Left ventricle myocardium superior (tissue), 1 donor: ENCODE results near the gene PEAK1. TPM values are rescaled to one million over a fixed set of nuclear protein-coding genes. Genes with fewer than 3 reads are reported as not detected.
A peak's percentile ranks its signal among the peaks of the same experiment; 100 is the strongest.

Experiments used
- ATAC-seq: fragments of 200-7000 bp; cut with Tn5 transposase; one replicate; pipeline ENCODE4 v1.9.1; 2020; ENCODE audit warnings: mild to moderate bottlenecking, moderate library complexity
- DNase-seq: peaks from one replicate; pipeline ENCODE4 v3.0.0-alpha.2; 2020
- intact Hi-C: fragments of 100-400 bp; cut with micrococcal nuclease; formaldehyde crosslinking; loops from one replicate; pipeline ENCODE4 v1.11.0; 2022
- total RNA-seq: library from RNA; stranded (reverse); fragmentation: NEBNext Ultra II Directional; extraction: Animal tissue kit (Norgen Biotek cat#: 25700); gene quantifications from one replicate; pipeline ENCODE4 v1.2.1, GENCODE V29; 2021
- donor health status: DM: no; HTN: yes; CAD: no; lungs with severe emphysema.

The PEAK1 gene
- total RNA-seq, 1 donor from 2014 or later: 67.4 TPM

GRCh38 chr15:77342807-77343206 is 77.1 kb downstream of the PEAK1 start:
- DNase-seq (no peak), ATAC-seq (no peak)
- intact Hi-C loops: no loop called here

GRCh38 chr15:77340245-77340644 is 79.7 kb downstream of the PEAK1 start:
- intact Hi-C loops: no loop called here
- ATAC-seq (no peak), DNase-seq (no peak)

- intact Hi-C loops: no loop called here
- DNase-seq (no peak), ATAC-seq (no peak)
These were observed 83.9 kb downstream of the PEAK1 start for GRCh38 chr15:77336006-77336405.

- DNase-seq: peak; percentile 38
- ATAC-seq: peak; percentile 75
- intact Hi-C loops: no loop called here
These were observed 84.6 kb downstream of the PEAK1 start for GRCh38 chr15:77335298-77335697.

- ATAC-seq: no peak
- intact Hi-C loops: no loop called here
- DNase-seq: no peak
These were observed 86.7 kb downstream of the PEAK1 start for GRCh38 chr15:77333166-77333565.

GRCh38 chr15:77329202-77329601 is 90.7 kb downstream of the PEAK1 start:
- DNase-seq (no peak), ATAC-seq (no peak)
- intact Hi-C loops: no loop called here

- DNase-seq (no peak), ATAC-seq (no peak)
- intact Hi-C loops: no loop called here
These were observed 91.9 kb downstream of the PEAK1 start for GRCh38 chr15:77327844-77328529.

- intact Hi-C loops: no loop called here
- DNase-seq (no peak), ATAC-seq (no peak)
These were observed 92.7 kb downstream of the PEAK1 start for GRCh38 chr15:77327168-77327567.

- no peak for ATAC-seq
- intact Hi-C loops: no loop called here
- DNase-seq: no peak
These were observed 93.5 kb downstream of the PEAK1 start for GRCh38 chr15:77326366-77326765.

- peak; percentile 23 for ATAC-seq
- no peak for DNase-seq
- intact Hi-C loops: no loop called here
These were observed 107.4 kb downstream of the PEAK1 start for GRCh38 chr15:77312523-77312922.

GRCh38 chr15:77311618-77312398 is 108.1 kb downstream of the PEAK1 start:
- intact Hi-C loops: no loop called here
- DNase-seq (no peak), ATAC-seq (no peak)

GRCh38 chr15:77311020-77311419 is 108.9 kb downstream of the PEAK1 start:
- no peak for DNase-seq
- ATAC-seq: no peak
- intact Hi-C loops: no loop called here

- ATAC-seq (no peak), DNase-seq (no peak)
- intact Hi-C loops: no loop called here
These were observed 110.5 kb downstream of the PEAK1 start for GRCh38 chr15:77309392-77309791.

GRCh38 chr15:77305953-77306352 is 114.0 kb downstream of the PEAK1 start:
- no peak for DNase-seq
- intact Hi-C loops: no loop called here
- no peak for ATAC-seq

- ATAC-seq: no peak
- DNase-seq: no peak
- intact Hi-C loops: no loop called here
These were observed 123.0 kb downstream of the PEAK1 start for GRCh38 chr15:77296773-77297337.

GRCh38 chr15:77295446-77295845 is 124.5 kb downstream of the PEAK1 start:
- ATAC-seq: no peak

GRCh38 chr15:77292969-77293558 is 126.8 kb downstream of the PEAK1 start:
- intact Hi-C loops: no loop called here
- DNase-seq: no peak
- no peak for ATAC-seq

More at GRCh38 chr15:77295446-77295845, 124.5 kb downstream of the PEAK1 start:
- intact Hi-C loops: no loop called here
- no peak for DNase-seq

GRCh38 chr15:77291107-77291506 is 128.8 kb downstream of the PEAK1 start:
- DNase-seq: no peak
- intact Hi-C loops: no loop called here
- ATAC-seq: no peak

GRCh38 chr15:77287385-77287784 is 132.5 kb downstream of the PEAK1 start:
- DNase-seq (no peak), ATAC-seq (no peak)
- intact Hi-C loops: no loop called here
